ENCODE data around the gene RCBTB2. TPM values are rescaled to one million over a fixed set of nuclear protein-coding genes. Genes with fewer than 3 reads are reported as not detected.

The RCBTB2 gene
- total RNA-seq, 2 donors from 2014 or later: 5.2 to 13.4 TPM

- Histone ChIP-seq H3K4me3 (no peak overlapping the region), H3K9me3 (no peaks in the 10 kb centered on the region), H3K4me1 (peaks cover 0 to 17% of the 10 kb centered on the region in 2 donors), H3K27ac (peak overlapping the region in 1 of 2 donors; percentile 16), H3K36me3 (no peaks in the 10 kb centered on the region), H3K27me3 (no peaks in the 10 kb centered on the region)
- DNase-seq (ENCODE audit: low spot score): no peak
- TF ChIP-seq, protein P1, sequence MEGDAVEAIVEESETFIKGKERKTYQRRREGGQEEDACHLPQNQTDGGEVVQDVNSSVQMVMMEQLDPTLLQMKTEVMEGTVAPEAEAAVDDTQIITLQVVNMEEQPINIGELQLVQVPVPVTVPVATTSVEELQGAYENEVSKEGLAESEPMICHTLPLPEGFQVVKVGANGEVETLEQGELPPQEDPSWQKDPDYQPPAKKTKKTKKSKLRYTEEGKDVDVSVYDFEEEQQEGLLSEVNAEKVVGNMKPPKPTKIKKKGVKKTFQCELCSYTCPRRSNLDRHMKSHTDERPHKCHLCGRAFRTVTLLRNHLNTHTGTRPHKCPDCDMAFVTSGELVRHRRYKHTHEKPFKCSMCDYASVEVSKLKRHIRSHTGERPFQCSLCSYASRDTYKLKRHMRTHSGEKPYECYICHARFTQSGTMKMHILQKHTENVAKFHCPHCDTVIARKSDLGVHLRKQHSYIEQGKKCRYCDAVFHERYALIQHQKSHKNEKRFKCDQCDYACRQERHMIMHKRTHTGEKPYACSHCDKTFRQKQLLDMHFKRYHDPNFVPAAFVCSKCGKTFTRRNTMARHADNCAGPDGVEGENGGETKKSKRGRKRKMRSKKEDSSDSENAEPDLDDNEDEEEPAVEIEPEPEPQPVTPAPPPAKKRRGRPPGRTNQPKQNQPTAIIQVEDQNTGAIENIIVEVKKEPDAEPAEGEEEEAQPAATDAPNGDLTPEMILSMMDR (IDR thresholded peaks at IDR 0.05): no peak
Observed at GRCh38 chr13:48578516-48579164, 45.8 kb upstream of the RCBTB2 start.

- Histone ChIP-seq H3K27me3 (no peaks in the 10 kb centered on the region), H3K27ac (no peak overlapping the region), H3K9me3 (no peaks in the 10 kb centered on the region), H3K4me3 (no peak overlapping the region), H3K36me3 (no peaks in the 10 kb centered on the region), H3K4me1 (peaks cover 0 to 31% of the 10 kb centered on the region in 2 donors)
- no peak for DNase-seq (ENCODE audit: low spot score)
- TF ChIP-seq, protein P1 (IDR thresholded peaks at IDR 0.05): no peak
Observed at GRCh38 chr13:48576448-48577010, 43.6 kb upstream of the RCBTB2 start.

GRCh38 chr13:48575031-48575430, 42.2 kb upstream of the RCBTB2 start:
- TF ChIP-seq, protein P1 (IDR thresholded peaks at IDR 0.05): no peak
- Histone ChIP-seq H3K36me3 (no peaks in the 10 kb centered on the region), H3K27ac (no peak overlapping the region), H3K9me3 (no peaks in the 10 kb centered on the region), H3K4me1 (peaks cover 0 to 45% of the 10 kb centered on the region in 2 donors), H3K27me3 (no peaks in the 10 kb centered on the region), H3K4me3 (no peak overlapping the region)
- DNase-seq (ENCODE audit: low spot score): no peak

DNA sequence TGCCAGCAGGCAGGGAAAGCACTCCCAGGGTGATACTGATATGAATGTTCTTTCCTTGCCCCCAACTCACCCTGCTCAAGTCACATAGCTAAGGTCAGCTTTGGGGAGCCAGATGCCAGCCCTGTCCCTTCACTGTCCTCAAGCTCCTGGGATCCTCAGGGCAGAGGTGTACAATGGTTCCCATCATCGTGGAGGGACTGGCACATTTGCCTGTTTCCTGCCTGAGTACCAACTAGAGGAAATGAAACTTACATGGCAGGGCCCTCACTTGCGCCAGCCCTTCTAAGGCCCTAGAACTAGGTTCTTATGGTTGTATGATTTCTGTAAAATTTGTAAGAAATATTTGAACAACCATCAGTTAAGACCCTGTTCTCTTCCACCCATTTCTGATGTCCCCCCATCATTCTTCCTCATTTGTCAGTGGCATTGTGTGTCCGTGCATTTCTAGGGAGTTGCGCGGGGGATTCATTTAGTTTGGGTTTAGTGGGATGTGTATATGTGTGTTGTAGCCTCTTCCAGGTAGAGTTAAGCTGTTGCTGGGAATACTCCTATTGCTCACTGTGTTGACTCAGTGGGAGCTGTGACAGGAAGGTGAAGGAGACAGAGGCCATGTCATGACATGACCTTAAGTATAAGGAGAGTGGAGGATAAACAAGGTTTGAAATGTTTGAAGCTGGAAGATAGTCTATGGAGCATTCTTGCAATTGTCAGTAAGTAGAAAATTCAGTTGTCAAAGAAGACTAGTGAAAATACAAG, 41.3 kb upstream of the RCBTB2 start:
- DNase-seq (ENCODE audit: low spot score): no peak
- peaks cover 0 to 45% of the 10 kb centered on the region in 2 donors for H3K4me1 ChIP-seq
- TF ChIP-seq, protein P1 (IDR thresholded peaks at IDR 0.05): no peak
- peak overlapping the region; percentile 17 to 41 for H3K27ac ChIP-seq
- no peaks in the 10 kb centered on the region for H3K27me3 ChIP-seq
- no peak overlapping the region for H3K4me3 ChIP-seq
- no peaks in the 10 kb centered on the region for H3K9me3 ChIP-seq
- no peaks in the 10 kb centered on the region for H3K36me3 ChIP-seq

DNA sequence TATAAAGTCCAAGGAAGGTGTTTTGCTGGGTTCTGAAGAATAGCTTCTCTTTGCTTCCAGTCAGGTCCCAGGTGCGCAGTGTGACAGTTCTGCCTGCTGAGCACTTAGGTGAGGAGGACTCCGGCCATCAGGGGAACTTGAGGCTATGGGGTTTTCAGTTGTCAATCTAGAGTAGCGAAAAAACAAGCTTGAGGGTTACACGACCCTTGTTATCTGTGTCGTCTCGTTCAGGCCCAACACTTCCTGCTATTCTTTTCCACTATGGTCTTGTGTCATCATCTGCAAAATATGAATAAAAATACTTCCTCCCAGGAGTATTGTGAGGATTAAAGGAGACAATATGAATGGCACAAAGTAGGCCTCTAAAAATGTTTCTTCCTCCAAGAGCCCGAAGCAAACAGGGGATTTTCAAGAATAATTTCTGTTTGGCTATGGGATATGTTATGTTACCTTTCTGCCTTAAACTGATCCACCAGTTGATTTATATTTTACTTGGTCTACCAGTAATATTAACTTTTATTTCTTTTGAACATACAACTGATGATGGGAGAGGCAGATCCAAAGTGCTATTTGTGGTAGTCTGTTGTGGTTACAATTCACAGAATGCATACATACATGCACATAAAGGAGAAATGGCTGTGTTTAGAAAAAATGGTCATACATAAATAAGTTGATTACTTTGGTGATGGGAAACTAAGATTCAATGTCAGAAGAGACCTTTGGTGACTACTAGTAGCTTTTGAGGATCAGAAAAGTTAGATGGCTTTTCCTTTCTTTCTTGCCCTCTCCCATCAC, 40.5 kb upstream of the RCBTB2 start:
- H3K27ac ChIP-seq: peak overlapping the region; percentile 36 to 41
- H3K36me3 ChIP-seq: no peaks in the 10 kb centered on the region
- H3K9me3 ChIP-seq: no peaks in the 10 kb centered on the region
- peaks cover 0 to 50% of the 10 kb centered on the region in 2 donors for H3K4me1 ChIP-seq
- no peak overlapping the region for H3K4me3 ChIP-seq
- no peak for DNase-seq (ENCODE audit: low spot score)
- TF ChIP-seq, protein P1 (IDR thresholded peaks at IDR 0.05): no peak
- no peaks in the 10 kb centered on the region for H3K27me3 ChIP-seq
